Stimulated activated CD8-positive, alpha-beta memory T cell treated with anti-CD3 and anti-CD28 coated beads, Interleukin-4, amount 100 ng/mL, for 24 hours (primary cell): ENCODE results near the gene FAM131C.
"Not testable (repeated sequence)": the region's sequence is repeated elsewhere in the genome, so short reads cannot be mapped to it uniquely, and the experiment has no call there.

ENCODE experiments used
- DNase-seq: peaks from one replicate; pipeline ENCODE4 v3.0.0-alpha.2; 2020; ENCODE audit warnings: low read depth

FAM131C gene

DNA sequence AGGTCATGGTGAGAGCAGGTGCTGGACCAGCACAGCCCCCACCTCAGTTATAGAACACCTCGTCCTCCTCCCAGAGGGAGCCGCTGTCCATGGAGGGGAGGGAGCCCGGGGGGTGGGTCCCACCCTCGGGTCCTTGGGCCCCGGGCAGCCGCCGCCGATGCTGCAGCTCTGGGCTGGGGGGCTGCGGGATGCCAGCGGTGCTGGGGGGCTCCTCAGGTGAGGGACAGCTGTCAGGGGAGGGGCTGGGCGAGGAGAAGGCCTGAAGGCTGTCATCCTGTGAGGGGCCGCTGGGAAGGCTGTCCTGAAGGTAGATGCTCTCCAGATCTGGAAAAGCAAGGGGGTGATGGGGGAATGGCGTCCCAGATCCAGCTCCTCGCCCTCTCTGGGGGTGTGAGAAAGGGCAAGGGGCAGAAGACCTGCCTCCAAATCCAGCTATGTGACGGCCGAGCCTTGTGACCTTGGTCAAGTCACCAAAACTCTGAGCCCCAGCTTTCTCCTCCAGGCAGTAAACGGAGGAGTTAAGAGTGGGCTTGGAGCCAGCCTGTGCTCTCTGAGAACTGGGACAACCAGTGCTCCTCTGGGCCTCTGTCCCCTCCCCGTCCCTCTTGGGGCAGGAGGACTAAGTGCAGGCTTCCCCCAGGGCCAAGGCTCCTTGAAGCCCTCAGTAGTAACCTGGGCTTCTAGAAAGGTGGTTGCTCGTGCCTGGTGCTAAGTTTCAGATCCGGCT, 14.9 kb downstream of the FAM131C start:
- DNase-seq: not testable (repeated sequence)

DNA sequence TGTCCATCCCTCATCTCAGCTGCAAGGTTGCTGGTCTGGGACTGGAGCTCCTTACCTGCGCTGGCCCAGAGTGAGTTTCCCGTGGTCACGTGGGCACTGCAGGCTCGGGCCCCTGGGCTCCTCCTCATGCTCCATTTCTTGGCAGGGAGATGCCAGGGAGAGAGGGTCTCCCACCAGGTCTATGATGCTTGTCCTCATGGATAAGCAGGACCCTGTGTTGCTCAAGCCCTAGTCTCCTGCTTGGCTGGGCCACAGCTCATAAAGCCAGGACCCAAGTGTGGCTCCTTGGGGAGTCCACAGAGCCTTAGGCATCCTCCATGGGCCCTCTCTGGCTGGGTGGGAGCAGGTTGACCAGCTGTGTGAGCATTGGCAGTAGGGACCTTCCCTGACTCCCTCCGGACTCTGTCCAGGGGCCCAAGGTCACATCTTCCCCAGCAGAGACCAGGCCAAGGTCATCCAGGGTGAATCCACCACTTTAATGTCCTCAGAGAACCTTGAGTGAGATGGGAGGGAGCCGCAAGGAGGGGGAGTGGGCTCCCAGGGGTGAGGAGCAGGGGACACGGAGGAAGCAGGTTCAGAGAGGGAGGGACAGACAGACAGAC, 16.0 kb downstream of the FAM131C start:
- DNase-seq: not testable (repeated sequence)

DNA sequence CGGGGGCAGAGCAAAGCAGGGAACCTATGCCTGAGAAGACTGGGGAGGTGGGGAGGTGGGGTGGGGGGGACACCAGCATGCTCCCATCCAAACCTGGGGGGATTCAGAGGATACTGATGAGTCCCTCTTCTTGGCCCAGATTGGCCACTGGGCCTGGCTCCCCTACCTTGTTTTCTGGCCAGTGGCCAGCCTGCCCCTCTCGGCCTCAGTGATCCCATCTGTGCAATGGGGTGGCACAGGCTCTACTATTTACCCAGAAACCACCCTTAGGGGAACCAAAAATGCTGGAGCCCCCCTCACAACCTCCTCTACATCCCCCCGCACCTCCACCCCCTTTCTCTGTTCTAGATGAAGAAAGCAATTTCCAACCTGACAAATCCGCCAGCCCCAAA, 16.9 kb downstream of the FAM131C start:
- not testable (repeated sequence) for DNase-seq

DNA sequence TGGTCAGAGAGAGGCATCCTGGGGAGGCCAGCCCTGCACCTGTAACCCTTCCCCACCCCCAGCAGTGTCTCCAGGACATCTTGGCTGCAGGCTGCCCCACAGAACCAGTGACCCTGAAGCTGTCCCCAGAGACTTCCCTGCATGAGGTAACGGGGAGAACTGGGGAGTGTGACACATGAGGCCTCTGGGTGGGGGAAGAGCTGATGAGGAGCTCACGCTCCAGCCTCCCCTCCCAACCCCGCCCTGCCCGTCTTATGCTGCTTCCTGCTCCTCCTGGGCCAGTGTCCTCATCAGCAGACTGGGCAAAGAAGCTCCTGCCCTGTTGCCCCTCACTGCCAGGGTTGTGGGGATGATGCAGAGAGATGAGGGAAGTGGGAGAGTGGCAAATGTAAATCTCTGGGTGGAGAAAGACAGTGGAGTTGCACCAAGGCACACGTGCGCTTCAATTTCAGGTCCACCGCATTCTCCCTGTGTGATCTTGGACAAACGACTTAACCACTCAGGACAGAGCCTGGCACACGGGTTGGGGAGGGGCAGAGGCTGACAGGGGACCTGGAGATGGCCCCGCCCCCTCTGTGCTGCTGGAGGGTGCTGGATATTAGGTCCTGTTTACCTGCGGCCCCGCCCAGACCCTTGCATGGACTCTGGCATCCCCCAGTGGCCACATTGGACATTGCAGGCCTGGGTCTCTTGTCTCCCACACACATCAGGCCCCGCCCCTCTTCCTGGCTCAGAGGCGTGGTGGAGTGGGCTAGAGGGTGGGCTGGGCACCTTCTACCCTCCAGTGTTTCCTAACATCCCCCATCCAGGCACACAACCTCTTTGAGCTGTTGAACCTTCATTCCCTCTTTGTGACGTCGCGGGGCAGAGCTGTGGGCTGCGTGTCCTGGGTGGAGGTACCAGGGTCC, 17.6 kb downstream of the FAM131C start:
- peak; percentile 80 for DNase-seq

DNA sequence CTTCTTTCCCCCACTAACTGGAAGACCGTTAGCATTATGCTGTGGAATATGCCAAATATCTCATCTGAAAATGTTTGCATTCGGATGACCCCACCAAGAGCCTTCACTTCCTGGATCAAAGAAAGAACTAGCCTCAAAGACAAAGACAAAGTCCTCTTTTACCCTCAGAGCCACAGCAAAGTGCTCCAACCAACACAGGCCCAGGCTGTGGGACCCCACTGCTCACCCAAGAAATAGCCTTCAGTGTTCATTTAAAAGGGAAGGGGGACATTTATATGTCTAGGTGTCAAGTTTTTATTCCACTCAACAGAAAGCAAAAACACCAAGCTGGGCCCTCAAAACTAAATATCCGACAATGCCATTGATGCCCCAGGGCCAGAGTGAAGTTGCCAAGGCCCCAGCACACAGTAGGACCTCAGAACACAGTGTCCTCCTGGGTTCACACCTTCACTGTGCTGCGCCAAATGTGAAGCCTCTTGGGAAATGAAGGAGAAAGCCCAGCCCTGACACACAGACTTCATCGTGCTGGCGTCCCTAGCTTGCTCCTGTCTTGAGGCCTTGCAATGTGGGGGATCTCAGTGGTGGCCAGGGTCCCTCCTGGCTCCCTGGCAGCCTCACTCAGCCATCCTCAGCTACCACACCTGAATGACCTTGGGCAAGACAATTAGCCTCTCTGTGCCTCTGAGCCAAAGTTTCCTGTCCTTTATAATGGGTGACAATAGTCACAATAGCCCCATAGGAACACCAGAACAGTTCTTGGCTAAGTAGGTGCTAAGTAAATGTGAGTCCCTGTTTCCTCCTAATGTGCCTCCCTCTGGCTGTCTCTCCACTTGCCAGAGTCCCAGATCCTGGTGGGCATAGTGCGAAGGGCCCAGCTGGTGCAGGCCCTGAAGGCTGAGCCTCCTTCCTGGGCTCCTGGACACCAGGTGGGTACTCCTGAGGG, 18.6 kb downstream of the FAM131C start:
- no peak for DNase-seq

DNA sequence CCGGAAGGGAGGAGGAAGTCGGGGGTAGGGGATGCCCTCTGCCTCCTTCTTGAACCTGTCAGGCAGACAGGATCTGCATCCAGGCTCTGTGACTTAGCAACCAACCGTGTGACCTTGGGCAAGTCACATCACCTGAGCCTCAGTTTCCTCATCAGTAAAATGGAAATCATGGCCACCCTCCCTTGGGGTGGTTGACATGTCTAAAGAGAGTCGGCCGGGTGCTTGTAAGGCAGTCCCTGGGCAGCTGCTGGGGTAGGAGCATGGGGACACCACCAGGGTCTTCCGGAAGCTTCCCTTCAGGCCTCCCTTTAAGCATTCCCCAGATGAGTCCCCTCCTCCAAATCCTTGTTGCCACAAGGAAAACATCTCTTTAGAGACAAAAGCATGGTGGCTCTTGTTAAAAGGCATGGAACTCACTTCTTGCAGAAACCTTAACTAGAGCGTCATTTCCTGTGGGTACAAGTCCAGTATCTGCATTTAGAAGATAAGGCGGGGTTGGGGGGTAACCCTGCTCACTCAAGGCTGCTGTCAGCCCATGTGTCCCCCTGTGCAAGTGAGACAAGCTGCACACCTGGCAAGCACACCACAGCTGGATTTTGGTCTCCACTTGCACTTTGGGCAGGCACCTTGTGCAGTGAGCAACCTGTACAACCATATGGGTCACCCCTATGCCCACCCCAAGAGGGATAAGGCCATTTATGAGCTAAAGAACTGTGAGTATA, 19.5 kb downstream of the FAM131C start:
- DNase-seq: no peak

DNA sequence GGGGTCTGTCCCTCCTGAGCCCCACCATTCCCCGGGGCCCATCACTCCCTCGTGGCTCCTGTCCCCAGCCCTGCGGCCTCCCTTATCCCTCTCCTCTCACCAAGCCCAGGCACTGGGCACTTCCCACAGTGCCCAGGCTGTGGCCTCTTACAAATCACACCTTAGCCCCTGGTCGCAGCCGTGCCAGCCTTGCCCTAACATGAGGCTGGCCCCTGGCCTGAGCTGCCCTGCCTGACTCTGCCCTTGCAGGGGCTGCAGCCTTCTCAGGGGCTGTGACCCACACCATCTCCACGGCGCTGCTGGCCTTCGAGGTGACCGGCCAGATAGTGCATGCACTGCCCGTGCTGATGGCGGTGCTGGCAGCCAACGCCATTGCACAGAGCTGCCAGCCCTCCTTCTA, 21.5 kb downstream of the FAM131C start:
- DNase-seq: not testable (repeated sequence)

DNA sequence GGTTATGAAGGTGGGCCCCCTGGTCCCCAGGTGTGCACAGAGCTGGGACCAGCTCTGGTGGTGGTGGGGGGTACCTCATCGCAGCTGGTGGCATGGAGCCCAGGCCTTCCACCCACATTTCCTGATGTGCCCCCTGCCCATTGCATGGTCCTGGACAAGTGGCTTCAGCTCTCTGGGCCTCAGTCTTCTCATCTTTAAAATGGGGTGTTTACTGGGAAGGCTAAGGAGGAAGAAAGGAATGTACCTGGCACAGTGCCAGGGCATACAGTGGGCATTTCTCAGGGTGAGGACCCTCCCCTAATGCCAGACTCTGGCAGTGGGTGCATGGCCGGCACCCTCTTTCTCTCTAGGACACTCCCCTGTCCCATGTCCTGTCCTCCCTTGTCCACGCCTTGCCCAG, 22.4 kb downstream of the FAM131C start:
- no peak for DNase-seq

DNA sequence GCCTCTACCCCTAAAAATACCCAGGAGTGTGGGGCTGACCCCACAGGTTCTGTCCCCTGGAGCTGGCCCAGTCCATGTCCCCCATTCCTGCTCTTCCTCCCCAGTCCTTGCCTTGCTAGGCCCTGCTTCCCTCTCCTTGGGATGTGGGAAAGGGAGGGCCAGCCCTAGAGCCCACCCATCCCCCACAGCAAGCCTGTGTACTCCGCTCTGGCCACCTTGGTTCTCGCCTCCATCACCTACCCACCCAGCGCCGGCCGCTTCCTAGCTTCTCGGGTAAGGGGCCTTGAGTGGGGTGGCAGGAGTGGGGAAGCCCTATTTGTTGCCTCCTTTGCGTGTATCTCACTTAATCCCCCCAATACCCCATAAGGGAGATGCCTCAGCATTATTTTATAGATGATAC, 23.1 kb downstream of the FAM131C start:
- no peak for DNase-seq

DNA sequence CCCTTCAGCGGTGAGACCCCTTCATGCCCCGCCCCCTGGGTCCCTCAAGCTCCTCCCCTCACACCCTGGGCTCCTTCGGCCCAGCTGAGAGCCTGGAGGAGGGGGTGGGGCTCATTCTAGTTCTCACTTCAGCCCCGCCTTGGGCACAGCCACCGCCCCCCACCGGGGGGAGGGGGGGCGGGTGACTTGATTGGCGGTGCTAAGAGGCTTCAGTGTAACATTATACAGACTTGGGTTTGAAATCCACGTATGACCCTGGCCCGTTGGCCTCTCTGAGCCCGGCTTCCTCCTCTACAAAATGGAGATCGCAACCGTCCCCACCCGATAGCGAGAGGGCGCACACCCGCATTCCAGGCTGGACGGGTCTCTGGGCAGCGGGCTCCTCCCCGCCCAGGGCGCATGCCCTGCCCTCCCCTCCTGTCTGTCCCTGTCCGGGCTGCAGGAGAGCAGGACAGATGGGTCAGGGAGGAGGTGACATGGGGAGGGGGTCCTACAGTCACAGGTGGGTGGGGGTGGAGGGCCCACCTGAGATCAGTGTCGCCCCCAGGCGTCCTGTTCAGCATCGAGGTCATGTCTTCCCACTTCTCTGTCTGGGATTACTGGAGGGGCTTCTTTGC, 24.8 kb downstream of the FAM131C start:
- peak; percentile 30 for DNase-seq

DNA sequence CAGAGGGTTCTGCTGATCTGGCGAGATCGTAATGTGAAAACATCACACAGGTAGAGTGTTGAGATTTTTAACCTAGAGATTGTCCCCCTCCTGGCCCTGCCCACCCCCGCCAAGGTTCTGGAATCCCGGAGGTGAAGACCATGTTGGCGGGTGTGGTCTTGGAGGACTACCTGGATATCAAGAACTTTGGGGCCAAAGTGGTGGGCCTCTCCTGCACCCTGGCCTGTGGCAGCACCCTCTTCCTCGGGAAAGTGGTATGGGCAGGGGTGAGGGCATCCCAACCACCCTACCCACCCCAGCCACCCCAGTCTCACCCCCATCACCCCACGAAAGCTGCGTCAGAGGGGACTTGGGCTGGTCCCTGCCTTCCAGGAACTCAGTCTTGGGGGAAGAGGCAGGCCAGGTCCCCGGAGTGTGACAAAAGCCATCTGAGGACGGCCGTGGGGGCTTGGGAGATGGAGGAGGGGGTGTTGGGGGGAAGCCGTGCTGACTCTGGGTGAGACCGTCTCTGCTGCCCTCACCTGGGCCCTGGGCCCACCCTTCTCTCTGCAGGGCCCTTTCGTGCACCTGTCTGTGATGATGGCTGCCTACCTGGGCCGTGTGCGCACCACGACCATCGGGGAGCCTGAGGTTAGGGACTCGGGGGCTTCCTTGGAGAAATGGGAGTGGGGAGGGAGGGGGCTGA, 25.5 kb downstream of the FAM131C start:
- no peak for DNase-seq

DNA sequence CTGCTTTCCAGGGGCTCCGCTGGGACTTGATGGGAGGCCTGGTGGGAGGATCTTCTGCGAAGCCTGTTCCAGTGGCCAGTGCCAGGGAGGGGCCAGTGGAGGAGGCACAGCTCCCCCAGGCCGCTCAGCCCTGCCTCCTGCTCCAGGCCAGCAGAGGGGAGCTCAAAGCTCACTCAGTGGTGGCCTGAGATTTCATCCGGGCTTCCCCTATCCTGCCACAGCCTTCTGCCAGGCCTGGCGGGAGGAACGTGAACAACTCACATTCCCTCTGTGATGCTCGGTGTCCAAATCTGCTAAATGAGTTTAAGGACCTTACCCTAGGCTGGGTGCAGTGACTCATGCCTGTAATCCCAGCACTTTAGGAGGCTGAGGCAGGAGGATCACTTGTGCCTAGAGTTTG, 26.6 kb downstream of the FAM131C start:
- no peak for DNase-seq

DNA sequence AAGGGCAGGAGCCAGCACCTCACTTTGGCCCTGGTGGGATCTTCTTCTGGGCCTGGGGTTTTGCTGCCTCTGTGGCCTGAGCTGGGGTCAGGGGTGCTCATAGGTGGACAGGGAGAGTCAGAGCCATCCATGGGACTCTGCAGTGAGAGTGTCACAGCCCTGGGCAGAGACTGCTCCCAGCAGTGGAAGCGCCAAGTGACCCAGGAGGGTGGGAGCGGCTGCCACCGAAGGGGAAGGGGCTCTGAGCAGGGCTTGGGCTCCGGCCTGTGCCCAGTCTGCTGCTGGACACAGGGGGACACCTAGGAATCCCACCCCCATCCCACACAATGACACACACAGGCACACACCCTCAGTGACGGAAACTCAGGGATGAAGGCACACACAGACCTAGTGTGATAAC, 29.5 kb downstream of the FAM131C start:
- no peak for DNase-seq

DNA sequence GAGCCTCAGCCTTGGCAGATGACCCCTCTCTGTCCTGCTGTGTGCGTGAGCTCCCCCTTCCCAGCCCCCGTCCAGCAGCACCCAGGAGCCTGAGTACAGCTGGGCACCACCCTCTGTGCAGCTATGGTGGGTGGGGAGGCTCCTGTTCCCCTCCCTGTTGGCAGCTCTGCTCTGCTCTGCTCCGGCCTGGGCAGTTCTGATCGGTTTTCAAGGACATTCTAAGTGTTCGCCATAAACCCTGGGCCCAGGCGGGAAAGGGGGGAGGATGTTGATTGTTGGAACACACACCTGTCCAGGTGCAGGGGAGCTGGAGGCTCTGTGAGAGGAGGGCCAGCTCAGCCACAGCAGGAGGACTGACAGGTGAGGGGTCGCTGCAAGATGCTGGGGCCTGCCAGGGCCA, 29.9 kb downstream of the FAM131C start, which contains the start of gene CLCNKB:
Gene CLCNKB (plus strand): TSS at position 262 of the 400 bp plus-strand sequence. CDS start 711 bp downstream, outside the sequence.
- no peak for DNase-seq

DNA sequence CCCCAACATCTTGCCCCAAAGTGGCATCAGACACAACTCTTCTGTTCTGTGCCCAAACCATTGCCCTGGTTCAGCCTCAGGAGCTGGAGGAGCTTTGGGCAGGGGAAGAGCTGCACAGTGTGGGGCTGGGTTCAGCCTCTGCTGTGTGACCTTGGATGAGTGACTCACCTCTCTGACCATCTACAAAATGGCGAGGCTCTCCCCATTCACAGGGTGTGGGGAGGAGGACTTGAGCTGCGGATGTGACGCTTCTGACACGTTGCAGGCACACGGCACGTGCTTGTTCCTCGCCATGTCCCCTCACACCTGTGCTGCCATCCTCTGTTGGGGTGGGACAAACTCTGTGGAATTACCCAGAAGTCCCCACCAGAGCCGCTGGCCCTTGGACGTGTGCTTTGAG, 30.8 kb downstream of the FAM131C start:
- DNase-seq: not testable (repeated sequence)

DNA sequence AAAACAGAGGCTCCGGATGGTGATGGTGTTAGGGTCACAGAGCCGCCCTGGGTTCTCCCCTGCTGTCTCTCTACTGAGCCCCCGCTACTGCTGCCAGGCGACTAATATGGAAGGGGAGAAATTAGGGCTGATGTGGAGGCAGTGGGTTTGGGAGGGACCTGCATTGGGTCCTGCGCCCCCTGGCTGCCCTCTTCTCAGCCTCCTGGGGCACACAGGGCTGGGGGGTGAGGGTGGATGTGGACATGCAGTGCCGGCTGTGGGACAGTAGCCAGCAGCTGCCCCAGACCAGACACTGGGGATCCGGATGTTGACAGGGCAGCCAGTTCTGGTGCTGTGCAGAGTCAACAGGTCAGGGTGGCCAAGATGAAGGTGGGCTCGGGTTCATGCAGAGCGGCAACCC, 31.4 kb downstream of the FAM131C start:
- no peak for DNase-seq

DNA sequence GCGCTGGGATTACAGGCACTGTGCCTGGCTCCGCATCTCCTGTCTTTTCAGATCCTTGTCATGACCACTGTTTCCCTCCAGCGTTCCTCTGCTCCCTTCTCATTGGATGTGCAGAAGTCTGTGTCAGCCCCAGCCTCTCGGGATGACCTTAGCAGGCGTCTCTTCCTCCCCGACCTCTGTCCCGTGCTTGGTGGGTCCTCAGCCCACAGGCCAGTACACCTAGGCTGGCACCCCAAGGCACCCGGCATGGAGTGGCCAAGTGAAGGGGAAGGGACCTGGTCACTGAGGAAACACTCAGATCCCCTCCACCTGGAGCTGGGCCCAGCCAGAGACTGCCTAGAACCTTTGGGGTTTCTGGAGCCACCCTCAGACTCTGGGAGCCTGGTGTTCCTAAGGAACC, 32.3 kb downstream of the FAM131C start:
- no peak for DNase-seq

DNA sequence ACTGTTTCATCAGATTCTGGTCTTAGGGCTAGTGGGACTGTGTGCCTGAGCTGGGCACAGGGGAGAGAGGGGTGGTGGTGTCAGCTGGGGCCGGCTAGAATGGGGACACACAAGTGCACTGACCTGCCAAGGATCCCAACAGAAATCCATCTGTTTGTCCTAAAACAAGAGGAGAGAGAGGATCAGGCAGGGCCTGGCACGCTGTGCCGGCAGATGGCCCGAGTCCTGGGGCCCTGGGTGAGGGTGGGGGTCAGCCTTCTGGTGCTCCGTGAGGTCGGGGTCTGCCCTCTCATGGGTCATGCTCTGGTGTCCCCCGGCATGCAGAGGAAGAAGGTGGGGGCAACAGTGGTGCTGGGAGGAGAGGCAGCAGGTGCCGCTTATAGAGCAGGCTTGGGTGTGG, 33.6 kb downstream of the FAM131C start:
- DNase-seq: not testable (repeated sequence)

DNA sequence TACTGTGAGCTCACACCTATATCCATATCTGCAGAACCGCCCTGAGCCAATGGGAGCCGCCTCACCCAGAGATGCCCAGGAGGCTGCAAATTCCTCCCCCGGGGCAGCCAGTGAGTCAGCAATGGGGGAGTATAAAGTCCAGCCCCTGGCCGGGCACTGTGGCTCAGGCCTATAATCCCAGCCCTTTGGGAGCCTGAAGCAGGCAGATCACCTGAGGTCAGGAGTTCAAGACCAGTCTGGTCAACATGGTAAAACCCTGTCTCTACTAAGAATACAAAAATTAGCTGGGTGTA, 34.9 kb downstream of the FAM131C start:
- no peak for DNase-seq

DNA sequence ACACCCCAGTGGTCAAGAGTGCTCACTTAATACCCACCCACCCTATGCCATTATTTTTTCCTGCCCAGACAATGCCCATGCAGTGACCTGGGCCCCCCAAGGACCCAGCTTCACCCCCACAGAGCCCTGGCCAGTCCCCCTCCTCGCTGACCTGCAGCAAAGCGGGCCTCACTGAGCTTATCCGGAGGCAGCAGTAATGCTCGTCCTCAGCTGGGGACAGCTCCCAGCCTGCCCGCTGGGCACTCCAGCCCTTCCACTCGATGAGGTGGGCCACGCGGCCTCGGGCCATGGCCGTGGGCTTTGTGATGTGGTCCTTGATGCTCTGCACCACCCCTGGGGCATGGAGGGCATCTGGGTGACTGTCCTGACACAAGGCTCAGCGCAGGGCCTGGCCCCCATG, 37.0 kb downstream of the FAM131C start:
- not testable (repeated sequence) for DNase-seq
